ENCODE data around the gene CAMK1D.
"Not testable (repeated sequence)": the region's sequence is repeated elsewhere in the genome, so short reads cannot be mapped to it uniquely, and the experiment has no call there.

The CAMK1D gene

DNA sequence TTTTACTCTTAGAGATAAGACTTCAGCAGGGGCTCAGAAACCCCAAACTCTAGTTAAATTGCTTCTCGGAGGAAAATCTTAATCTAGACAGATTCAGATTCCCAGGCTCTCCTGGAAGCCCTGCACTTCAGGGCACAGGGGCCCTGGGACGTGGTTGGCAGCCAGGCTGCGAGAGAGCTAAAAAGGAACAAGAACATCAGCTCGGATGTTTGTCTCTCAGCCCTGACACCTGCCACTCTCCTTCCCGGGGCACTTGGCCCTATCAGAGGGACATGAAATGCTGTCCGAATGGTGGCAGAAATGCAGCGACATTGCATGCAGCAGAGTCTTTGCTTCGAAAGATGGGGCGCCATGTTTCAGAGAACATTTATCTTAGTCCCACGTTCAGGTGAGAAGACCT lies 485.4 kb downstream of the CAMK1D start:
- no peak for DNase-seq

DNA sequence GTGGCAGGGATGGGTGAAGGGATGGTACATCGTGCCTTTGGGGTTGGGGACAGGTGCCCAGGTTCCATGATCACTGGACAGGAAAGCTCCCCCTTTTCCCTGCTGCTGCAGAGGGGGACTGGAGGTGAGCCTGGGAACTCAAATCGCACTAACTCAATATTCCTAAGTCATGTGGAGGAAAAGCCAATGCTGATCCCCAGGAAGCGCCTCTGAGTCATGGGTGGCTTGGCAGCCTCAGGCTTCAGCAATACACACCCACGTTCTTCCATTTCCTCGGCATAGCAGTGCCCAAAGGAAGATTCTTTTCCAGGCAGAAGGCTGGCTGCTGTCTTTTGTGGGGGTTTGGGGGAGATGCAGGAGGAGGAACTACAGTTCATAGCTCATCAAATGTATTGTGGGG lies 486.4 kb downstream of the CAMK1D start:
- no peak for DNase-seq

DNA sequence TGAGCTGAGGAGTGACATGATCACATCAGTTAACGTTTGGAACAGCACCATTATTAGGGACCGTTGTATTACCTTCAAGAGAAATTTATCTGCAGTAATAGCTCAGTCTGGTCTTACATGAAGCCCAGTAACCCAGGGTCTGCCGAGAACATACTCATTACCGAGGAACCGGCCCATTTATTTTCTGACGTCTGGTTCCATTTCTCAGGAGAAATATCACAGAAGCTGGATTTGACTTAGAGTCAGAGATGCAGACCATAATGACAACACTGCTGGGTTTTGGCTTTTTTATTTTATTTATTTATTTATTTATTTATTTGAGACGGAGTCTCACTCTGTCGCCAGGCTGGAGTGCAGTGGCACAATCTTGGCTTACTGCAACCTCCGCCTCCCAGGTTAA lies 489.0 kb downstream of the CAMK1D start:
- DNase-seq: no peak

DNA sequence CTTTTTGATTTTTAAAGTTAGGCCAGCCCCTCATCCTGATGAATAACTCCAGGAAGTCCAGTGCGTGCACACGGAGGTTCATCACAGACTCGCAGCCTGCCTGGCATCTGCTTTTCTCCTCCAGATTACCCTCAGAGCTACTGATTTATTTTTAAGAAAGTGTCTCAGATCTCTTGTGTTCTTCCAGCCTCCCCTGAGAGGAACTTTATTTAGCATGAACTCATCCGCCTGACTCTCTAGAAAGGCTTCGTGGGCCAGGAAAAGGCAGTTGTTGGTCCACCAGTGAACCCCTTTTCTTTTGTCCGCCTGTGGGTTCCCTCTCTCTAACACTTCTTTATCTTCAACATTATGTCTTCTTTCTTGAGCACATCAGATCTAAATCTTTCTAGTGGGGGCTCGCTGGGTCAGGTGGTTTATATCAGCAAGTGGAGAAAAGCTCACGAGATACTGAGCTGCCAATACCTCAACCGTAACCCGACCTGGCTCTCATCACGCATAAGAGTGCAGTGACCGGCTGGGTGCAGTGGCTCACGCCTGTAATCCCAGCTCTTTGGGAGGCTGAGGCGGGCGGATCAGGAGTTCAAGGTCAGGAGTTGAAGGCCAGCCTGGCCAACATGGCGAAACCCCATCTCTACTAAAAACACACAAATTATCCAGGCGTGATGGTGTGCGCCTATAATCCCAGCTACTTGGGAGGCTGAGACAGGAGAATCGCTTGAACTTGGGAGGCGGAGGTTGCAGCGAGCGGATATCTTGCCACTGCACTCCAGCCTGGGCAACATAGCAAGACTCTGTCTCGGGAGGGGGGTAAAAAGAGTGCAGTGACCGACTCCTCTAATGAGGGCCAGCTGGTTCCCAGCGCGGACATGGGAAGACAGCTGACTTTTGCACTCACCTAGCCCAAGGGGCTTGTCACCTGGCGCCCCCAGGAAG lies 489.9 kb downstream of the CAMK1D start:
- no peak for DNase-seq

DNA sequence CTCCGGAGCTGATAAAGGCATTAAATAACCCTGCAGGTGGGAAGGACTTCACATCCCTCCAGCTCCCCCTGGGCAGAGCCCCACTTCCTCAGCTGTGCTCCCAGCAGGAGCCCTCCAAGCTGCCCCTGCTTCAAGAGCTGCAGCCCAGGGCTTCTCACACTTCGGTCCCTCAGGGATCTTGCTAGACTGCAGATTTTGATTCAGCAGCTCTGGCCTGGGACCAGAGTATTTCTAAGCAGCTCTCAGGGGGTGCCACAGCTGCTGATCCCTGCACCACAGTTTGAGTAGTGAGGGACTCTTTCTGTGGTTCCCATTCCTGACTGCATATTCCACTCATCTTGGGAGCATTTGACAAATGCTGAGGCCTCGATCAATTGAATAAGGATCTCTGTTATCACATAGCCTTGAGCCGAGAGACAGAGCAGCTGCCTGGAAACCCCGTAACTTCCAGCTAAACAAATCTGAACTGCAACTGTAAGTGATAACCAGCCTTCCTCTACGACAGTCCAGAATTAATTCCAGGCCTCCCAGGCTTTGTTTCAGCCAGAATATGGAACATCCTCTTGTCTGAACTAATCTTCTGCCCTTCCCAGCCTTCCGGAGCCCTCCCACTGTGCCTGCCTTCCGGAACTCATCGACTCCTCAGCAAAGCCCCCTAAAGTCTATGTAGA lies 490.7 kb downstream of the CAMK1D start:
- DNase-seq: no peak

DNA sequence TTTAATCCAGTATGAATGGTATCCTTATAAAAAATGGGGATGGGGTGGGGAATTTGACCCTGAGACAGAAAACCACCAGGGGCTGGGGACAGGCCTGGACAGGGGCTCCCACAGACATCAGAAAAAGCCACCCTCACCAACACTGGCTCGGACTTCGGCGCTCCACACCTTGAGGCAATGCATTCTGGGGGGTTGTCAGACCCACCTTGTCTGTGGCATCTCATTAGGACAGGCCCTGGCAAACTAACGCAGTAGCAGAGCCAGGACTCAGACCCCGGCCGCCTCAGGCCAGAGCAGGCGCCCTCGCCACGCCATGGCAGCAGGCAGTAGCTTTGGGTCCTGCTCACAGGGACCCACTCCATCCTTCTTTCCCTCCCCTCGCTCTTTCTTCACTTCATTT lies 492.1 kb downstream of the CAMK1D start:
- DNase-seq: no peak

DNA sequence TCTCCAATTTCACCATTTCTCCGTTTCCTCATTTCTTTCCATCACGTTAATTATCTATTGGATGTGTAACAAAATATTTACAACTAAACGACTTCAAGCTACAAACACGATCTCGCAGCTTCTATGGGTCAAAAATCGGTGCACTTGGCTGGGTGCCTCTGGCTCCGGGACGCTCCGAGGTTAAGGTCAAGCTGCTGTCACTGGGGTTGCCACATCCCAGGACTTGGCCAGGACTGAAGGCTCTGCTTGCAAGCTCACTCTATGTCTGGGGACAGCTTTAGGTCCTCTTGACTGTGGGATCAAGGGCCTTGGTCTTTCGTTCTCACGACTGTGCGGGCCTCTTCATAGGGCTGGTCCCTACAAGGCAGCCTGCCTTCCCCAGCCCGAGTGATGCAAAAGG lies 492.5 kb downstream of the CAMK1D start:
- DNase-seq: no peak

DNA sequence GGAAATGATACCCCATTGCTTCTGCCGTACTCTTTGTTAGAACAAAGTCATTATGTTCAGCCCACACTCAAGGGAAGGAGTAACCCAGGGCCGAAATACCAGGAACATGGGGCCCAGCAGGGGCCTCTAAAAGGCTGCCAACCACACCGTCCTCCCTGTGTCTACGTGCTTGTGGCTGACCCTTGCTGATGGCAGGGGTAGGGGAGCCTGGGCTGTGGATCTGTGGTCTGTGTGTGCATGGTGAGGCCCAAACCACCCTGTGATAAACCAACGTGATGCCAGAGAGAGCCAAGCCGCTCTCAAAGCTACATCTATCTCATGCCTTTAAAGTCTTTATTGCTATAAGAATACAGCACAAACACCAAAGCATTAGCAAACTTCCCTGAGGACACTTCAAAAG lies 493.0 kb downstream of the CAMK1D start:
- DNase-seq: no peak

DNA sequence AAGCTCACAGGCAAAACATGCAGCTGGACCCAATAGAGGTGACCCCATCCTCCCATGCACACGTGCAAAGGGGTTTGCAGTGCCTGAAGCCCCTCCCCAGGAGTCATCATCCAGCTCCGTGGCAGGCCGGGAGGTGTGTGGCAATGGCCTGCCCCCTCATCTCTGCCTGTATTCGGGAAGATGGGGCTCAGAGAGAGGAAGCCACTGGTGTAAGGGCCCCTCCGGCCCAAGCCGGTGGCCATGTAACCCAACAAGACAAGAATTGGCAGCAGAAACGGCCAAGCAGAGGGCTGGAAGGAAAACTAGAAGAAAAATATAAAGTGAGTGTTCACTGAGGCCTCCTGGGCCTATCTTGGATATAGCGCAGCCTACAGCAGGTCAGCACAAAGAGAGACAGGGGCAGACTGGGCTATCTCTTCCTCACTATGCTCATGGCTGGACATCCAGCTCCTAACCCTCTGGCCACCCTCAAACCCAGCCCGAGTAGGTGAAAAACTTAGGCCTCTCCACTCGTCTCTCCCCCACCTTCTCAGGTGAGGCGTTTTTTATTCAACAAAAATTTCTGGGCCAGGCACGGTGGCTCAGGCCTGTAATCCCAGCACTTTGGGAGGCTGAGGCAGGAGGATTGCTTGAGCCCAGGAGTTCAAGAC lies 494.1 kb downstream of the CAMK1D start:
- DNase-seq: no peak

DNA sequence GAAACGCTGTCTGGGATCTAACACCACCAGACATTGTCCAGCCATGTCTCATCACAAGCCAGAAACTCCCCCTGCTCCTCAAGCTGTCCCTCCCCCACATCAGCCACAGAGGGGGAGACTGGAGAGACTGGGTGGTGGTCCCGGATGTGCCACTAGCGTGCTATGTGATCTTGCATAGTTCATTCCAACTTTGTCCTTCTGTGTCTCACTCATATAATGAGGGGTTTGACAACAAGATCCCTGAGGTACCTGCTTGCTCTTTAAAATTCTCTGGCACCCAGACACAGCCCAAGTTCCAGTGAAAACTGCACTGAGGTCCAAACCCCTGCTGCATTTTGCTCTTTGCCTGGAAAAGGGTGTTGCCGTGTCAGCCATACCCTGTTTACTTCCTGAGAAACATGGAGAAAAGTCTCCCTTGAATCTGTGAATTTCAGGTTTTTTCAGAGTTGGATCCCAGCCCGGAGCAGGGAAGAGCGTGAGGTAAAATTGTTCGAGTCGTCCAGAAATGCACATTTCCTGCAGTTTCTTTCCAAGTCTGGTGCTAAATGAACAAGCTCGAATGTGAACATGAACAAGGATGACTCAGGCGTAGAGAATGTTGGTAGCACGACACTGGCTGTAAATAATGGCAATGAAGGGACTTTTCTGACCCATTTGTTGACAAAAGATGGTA lies 495.6 kb downstream of the CAMK1D start:
- no peak for DNase-seq

DNA sequence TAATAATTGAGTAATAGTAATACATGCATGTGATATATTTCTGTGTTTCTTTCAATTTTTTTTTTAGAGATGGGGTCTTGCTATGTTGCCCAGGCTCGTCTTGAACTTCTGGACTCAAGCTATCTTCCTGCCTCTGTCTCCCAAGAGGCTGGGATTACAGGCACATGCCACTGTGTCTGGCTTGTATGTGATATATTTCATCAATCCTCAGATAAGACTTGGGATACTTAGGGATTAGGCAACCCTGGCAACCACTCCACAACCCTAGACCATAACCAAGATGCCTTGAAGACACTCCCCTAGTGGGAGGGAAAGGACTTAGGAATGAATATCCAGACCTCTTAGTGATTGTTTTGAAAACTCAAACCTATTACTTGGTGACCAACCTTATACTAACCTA lies 497.4 kb downstream of the CAMK1D start:
- no peak for DNase-seq

DNA sequence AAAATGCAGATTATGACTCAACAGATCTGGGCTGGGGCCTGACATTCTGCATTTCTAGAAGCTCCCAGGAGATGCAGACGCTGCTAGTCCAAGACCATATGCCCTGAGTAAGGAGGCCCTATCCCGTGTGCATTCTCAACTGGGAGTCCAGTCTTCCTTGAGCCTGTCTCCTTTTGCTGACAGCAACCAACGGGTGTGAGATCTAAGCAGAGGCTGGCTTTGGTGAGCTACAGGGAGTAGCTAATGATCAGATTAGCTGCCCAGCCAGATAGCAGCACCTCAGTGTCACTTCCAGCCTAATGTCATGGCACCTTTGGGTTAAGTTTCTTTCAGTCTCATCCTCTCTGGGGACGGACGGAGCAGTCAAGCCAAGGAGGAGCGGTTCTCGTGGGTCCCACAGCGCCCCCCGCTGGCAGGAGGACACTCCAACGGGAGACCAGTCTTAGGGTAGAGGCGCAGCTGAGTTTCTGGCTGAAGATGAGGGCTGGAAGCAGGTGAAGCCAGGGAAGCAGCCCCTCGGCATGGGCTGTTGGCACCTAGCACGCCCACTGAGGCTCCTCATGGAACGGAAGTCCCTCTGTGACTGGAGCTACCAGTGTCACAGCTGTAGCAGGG lies 498.1 kb downstream of the CAMK1D start:
- no peak for DNase-seq

DNA sequence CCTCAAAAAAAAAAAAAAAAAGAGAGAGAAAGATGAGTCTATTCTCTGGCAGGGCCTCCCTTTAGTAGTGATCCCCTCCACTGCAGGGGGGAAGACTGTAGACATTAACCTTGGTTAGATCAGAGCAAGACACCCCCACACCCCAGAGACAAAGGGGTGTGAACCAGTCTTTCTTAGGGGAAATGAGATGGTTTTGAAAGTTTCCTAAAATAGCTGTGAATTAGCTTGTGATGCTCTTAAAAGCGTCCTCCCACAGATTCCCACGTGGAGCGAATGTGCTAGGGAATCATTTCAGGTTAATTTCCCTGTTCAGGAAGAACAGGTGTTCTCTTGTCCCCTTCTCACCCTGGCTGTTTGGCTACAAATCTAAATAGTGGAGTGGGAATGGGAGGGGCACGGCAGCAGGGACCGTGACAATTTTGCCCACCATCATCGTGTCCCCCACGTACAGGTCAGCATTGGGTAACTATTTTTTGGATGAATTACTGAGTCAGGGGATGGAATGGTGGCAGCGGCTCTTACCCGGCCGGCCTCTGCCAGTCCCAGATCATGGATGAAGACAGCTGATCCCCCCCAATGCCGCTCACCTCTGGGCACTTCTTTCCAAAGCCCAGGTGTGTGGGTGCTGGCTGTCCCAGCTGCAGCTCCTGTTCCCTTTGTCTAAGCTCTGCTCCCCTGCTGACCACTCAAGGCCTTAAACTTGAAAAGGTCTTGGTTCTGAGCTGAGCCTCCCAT lies 499.3 kb downstream of the CAMK1D start:
- DNase-seq: no peak

DNA sequence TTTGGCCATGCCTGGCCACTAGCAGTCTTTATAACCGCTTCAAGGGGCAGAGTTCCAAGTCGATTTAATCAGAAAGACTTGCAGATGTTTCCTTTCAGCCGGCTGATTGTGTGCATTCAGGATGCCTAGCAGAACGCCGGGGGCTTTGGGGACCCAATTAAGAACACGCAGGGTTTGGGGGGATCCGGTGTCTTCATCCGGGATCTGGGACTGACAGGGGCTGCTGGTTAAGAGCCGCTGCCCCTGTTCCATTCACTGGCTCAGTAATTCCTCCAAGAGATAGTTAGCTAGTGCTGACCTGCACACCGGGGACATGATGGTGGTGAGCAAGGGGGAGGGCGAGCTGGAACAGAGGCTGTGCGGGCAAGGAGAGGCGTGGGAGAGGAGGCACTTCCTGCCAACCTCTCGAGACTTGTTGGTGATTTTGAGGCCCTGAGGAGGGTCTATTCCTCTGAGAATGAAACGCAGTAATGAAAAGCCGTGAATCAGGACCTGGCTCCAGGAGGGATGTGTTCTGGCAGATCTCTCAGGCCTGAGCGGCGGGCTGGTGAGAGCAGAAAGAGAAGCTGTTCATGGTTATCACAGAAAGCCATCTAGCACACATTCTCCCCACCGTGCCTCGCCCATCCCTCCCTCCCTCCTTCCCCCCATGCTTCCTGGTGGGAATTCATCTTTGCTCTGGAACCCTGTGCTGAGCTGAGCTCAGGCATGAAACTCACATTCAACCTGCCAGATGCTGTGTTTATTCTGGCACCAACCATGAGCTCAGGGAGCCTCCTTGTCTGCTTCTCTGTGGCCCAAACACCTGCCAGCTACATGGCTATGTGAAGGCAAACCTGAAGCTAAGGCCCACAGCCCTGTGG lies 500.2 kb downstream of the CAMK1D start:
- no peak for DNase-seq

DNA sequence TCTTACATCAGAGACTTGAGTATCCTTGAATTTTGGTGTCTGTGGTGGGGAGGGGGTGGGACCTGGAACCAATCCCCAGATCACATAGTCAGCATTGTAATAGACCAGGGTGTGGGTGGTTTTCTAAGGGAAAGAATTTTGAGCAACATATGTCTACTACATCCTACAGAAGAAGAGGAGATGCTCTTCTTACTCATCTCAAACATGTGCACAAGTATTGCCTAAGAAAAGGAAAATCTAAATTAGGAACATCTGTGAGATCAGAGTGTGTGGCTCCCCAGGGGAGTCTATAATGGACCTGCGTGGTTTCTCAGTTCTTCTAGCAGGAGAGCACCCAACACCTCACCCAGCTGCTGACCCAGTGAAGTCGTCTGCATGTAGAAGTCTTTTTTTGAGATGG lies 503.3 kb downstream of the CAMK1D start:
- DNase-seq: no peak

DNA sequence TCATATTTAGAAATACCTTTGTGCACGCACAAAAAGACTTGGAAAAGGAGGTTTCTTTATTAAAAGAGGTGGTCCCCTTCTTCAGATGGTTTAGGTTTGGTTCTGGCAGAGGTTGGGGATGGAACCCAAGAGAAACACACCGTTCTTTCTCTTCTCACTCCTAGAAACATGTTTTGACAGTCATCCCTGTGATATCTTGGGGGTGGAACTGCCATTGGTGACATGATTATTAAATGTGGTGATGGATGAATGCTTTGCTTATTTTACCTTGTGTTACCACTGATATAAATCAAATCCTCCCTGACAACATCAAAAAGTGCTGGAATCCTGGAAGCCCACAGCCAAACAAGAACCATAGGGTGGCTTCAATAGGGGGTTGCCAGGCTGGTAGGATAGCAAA lies 505.6 kb downstream of the CAMK1D start:
- DNase-seq: no peak

DNA sequence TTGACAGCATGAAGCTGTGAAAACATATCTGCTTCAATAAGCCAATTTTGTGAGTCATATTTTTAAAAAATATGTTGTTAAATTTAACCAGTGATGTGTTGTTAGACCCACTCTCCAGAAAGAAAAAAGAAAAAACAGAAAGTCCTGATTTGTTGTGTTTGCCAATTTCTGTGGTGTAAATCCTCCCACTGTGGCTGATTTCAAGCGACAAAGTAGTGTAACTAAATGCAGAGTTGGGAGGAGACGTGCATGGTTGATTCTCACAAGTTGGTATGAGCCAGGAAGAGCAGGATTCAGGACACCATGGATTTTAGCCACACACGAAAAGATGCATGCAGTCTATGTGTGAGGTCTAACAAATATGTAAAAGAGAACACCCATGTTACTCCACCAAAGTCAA lies 513.1 kb downstream of the CAMK1D start:
- no peak for DNase-seq

DNA sequence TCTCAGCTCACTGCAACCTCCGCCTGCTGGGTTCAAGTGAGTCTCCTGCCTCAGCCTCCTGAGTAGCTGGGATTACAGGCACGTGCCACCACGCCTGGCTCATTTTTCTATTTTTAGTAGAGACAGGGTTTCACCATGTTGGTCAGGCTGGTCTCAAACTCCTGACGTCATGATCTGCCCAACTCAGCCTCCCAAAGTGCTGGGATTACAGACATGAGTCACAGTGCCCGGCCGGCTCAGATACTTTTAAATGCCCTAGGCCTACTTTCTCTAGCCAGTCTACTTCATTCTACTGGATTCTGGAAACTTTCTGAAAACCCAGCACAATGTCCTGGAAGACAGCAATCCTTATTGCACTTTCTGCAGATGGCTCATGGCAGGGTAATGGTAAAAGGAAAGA lies 516.2 kb downstream of the CAMK1D start:
- not testable (repeated sequence) for DNase-seq

DNA sequence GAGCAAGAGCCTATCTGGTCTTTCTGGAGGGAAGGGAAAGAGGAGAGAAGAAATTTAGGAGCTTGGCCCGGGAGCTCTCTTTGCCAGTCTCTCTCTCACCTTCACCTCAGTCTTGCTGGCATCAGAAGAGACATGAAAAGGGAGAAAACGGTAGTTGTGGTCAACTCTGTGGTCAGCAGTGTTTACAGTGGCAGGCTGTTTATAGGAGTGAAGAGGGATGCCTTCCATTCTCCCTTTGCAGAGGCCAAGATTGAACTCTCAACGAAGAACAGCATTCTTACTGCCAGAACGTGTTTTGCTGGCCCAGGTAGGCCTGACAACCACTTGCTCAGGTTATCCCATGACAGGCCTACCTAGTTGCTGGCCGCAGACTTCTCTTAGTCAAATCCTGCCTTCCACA lies 518.9 kb downstream of the CAMK1D start:
- DNase-seq: no peak

DNA sequence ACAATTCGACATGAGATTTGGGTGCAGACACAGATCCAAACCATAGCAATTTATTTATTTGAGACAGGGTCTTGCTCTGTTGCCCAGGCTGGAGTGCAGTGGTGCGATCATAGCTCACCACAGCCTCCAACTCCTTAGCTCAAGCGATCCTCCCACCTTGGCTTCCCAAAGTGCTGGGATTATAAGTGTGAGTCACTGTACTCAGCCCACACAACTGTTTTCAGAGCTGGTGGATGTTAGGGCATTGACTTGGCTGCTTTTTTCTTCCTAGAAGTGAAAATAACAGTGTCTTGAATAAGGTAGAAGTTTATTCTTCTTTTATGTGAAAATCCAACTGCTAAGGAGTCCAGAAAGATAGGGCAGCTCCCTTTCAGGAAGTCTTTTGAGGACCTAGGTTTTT lies 520.1 kb downstream of the CAMK1D start:
- DNase-seq: no peak

DNA sequence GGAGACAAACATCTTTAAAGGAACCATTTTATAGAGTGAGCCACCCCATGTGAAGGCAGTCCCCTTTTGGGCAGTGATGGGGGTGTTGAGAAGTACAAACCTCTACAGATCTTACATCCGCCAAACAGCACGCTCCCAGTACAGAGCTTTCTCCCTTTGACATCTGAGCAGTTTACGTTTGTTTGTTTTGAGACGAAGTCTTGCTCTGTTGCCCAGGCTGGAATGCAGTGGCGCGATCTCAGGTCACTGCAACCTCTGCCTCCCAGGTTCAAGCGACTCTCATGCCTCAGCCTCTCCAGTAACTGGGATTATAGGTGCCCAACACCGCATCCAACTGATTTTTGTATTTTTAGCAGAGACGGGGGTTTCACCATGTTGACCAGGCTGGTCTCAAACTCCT lies 523.2 kb downstream of the CAMK1D start:
- no peak for DNase-seq
